Mesenchymal stem cell (in vitro differentiated cells and primary cell): ENCODE data around the gene TOM1.

ENCODE experiments used
- DNase-seq: peaks from one replicate; pipeline ENCODE4 v3.0.0-alpha.2; 2013
- H2AFZ ChIP-seq: one replicate; pipeline ENCODE4 v1.6.1; 2013; ENCODE audit warnings: low read depth, mild to moderate bottlenecking, control low read depth, inconsistent platforms, low read length, moderate library complexity
- H2AK5ac ChIP-seq: 2 replicates; pipeline ENCODE4 v1.6.1; 2013; ENCODE audit warnings: low read length, moderate library complexity, mild to moderate bottlenecking, inconsistent platforms; ENCODE audit not compliant: severe bottlenecking
- H2BK120ac ChIP-seq: one replicate; pipeline ENCODE4 v1.6.1; 2013; ENCODE audit warnings: low read depth, mild to moderate bottlenecking, inconsistent platforms, low read length, moderate library complexity
- H2BK12ac ChIP-seq, 2 experiments: one replicate each; pipeline ENCODE4 v1.6.1; 2013; ENCODE audit warnings: inconsistent platforms in 2 of 2, low read length in 2 of 2, mild to moderate bottlenecking in 2 of 2, moderate library complexity in 2 of 2, control low read depth in 1 of 2
- H2BK15ac ChIP-seq: one replicate; pipeline ENCODE4 v1.6.1; 2013; ENCODE audit warnings: mild to moderate bottlenecking, low read depth, inconsistent platforms; ENCODE audit not compliant: poor library complexity, severe bottlenecking
- H2BK5ac ChIP-seq: 2 replicates; pipeline ENCODE4 v1.6.1; 2013; ENCODE audit warnings: low read depth, mild to moderate bottlenecking, low read length, control low read depth, inconsistent platforms; ENCODE audit not compliant: poor library complexity, severe bottlenecking
- H3K14ac ChIP-seq, 2 experiments: one replicate each; pipeline ENCODE4 v1.6.1; 2013; ENCODE audit warnings: inconsistent platforms in 2 of 2, low read length in 2 of 2, control low read depth in 1 of 2, mild to moderate bottlenecking in 1 of 2, moderate library complexity in 1 of 2
- H3K18ac ChIP-seq, 2 experiments: one replicate each; pipeline ENCODE4 v1.6.1; 2013; ENCODE audit warnings: inconsistent platforms in 2 of 2, low read length in 2 of 2, control low read depth in 1 of 2, low read depth in 1 of 2, mild to moderate bottlenecking in 1 of 2
- H3K23ac ChIP-seq, 2 experiments: one replicate each; pipeline ENCODE4 v1.6.1; 2013; ENCODE audit warnings: inconsistent platforms in 2 of 2, low read length in 2 of 2, mild to moderate bottlenecking in 2 of 2, moderate library complexity in 2 of 2, control low read depth in 1 of 2
- H3K27ac ChIP-seq: 2 replicates; pipeline ENCODE4 v1.5.1; 2013; ENCODE audit warnings: mild to moderate bottlenecking, moderate library complexity, low read length, control low read depth, inconsistent platforms; ENCODE audit not compliant: poor library complexity, severe bottlenecking
- H3K27me3 ChIP-seq, 2 experiments: 2 replicates each; pipeline versions ENCODE4 v1.6.1 to v1.7.0; 2013; ENCODE audit warnings: low read length in 2 of 2, mild to moderate bottlenecking in 2 of 2, moderate library complexity in 2 of 2, control low read depth in 1 of 2, inconsistent platforms in 1 of 2; ENCODE audit not compliant: control insufficient read depth in 1 of 2, insufficient read depth in 1 of 2
- H3K36me3 ChIP-seq, 2 experiments: 2 replicates each; pipeline versions ENCODE4 v1.6.1 to v1.7.0; 2013; ENCODE audit warnings: low read length in 2 of 2, control low read depth in 1 of 2, inconsistent platforms in 1 of 2, low read depth in 1 of 2, mild to moderate bottlenecking in 1 of 2; ENCODE audit not compliant: insufficient read depth in 2 of 2, control insufficient read depth in 1 of 2
- H3K4ac ChIP-seq, 2 experiments: one replicate each; pipeline ENCODE4 v1.6.1; 2013; ENCODE audit warnings: inconsistent platforms in 2 of 2, low read length in 2 of 2, mild to moderate bottlenecking in 2 of 2, moderate library complexity in 2 of 2, control low read depth in 1 of 2, low read depth in 1 of 2
- H3K4me1 ChIP-seq: 2 replicates; pipeline ENCODE4 v1.6.1; 2013; ENCODE audit warnings: low read depth, low read length, control low read depth; ENCODE audit not compliant: control insufficient read depth, insufficient read depth
- H3K4me2 ChIP-seq: 2 replicates; pipeline ENCODE4 v1.6.1; 2013; ENCODE audit warnings: low read length, mild to moderate bottlenecking, inconsistent platforms; ENCODE audit not compliant: poor library complexity, severe bottlenecking
- H3K4me3 ChIP-seq, 2 experiments: 2 replicates each; pipeline versions ENCODE4 v1.5.1 to v1.7.0; 2013; ENCODE audit warnings: low read length in 2 of 2, mild to moderate bottlenecking in 2 of 2, control low read depth in 1 of 2, low read depth in 1 of 2; ENCODE audit not compliant: insufficient read depth in 1 of 2
- H3K79me1 ChIP-seq: replicated peaks from 2 replicates; pipeline ENCODE4 v1.6.1; 2013; ENCODE audit warnings: mild to moderate bottlenecking, control low read depth, low read length, inconsistent platforms; ENCODE audit not compliant: poor library complexity, severe bottlenecking
- H3K9ac ChIP-seq: 2 replicates; pipeline ENCODE4 v1.7.0; 2013; ENCODE audit warnings: mild to moderate bottlenecking, low read length, moderate library complexity
- H3K9me3 ChIP-seq: 2 replicates; pipeline ENCODE4 v1.7.0; 2013; ENCODE audit warnings: mild to moderate bottlenecking, low read length; ENCODE audit not compliant: control insufficient read depth
- H4K8ac ChIP-seq: one replicate; pipeline ENCODE4 v1.6.1; 2013; ENCODE audit warnings: inconsistent platforms, mild to moderate bottlenecking, low read length, moderate library complexity
- H4K91ac ChIP-seq: one replicate; pipeline ENCODE4 v1.6.1; 2013; ENCODE audit warnings: mild to moderate bottlenecking, low read length, inconsistent platforms
- WGBS: methylation state at CpG from one replicate; pipeline ENCODE4 v1.1.7; 2013; ENCODE audit warnings: mixed read lengths; 5-methylcytosine and 5-hydroxymethylcytosine counted together

Gene TOM1

DNA sequence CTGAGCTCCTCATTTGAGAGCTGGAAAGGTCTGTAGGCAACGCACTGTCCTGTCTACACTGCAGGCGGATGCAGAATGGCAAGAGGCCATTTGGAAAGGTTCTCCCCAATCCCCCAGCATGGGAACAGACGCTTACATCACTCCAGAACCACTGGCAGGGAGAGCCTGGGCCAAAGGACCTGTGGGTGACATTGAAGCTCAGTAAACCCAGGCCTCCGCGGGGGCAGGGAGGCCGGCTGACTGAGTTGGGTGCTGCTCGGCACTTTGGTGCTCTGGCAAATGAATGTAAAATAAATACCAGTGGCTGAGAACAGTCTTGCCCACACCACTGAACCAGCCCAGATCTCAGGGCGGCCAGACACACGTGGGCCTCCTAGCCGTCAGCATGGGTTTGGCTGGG lies 22.4 kb downstream of the TOM1 start:
- Histone ChIP-seq H2BK15ac (no peak overlapping the region), H2BK5ac (no peak overlapping the region), H2AK5ac (no peak overlapping the region), H4K8ac (no peak overlapping the region), H3K4ac (no peak overlapping the region), H3K27ac (no peak overlapping the region), H3K36me3 (peaks cover 78 to 93% of the 10 kb centered on the region in 2 experiments), H3K18ac (no peak overlapping the region), H3K14ac (no peak overlapping the region), H3K79me1 (peaks cover 15% of the 10 kb centered on the region), H3K4me3 (no peak overlapping the region), H3K23ac (no peak overlapping the region), H3K9ac (no peak overlapping the region), H2AFZ (no peak overlapping the region), H2BK120ac (no peak overlapping the region), H2BK12ac (no peak overlapping the region), H3K27me3 (no peaks in the 10 kb centered on the region), H3K9me3 (no peaks in the 10 kb centered on the region), H4K91ac (no peak overlapping the region), H3K4me2 (no peak overlapping the region), H3K4me1 (peaks cover 5% of the 10 kb centered on the region)
- no peak for DNase-seq
- WGBS = 91% methylated on average over 10 of the region's 10 CpGs

DNA sequence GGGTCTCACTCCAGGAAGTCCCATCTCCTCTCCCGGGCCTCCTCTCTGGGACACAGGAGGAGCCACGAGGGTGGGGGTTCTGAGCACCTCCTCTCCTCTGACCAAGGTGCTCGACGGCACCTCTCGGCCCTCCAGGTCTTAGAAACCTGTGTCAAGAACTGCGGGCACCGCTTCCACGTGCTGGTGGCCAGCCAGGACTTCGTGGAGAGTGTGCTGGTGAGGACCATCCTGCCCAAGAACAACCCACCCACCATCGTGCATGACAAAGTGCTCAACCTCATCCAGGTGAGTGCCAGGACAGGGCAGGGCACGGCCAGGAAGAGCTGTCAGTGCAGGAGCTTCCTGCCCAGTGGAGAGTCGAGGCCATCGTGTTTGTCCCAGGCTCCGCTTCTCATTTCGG lies 23.2 kb downstream of the TOM1 start:
- no peak overlapping the region for H3K4me2 ChIP-seq
- H2BK15ac ChIP-seq = no peak overlapping the region
- no peaks in the 10 kb centered on the region for H3K27me3 ChIP-seq
- no peak overlapping the region for H3K4ac ChIP-seq
- no peak overlapping the region for H3K18ac ChIP-seq
- no peak overlapping the region for H2BK5ac ChIP-seq
- H3K4me1 ChIP-seq = peaks cover under 1% of the 10 kb centered on the region
- H3K4me3 ChIP-seq = no peak overlapping the region
- peaks cover 81 to 93% of the 10 kb centered on the region in 2 experiments for H3K36me3 ChIP-seq
- H3K14ac ChIP-seq = no peak overlapping the region
- no peak overlapping the region for H2BK12ac ChIP-seq
- no peak overlapping the region for H2BK120ac ChIP-seq
- no peak overlapping the region for H2AFZ ChIP-seq
- DNase-seq = no peak
- H3K9ac ChIP-seq = no peak overlapping the region
- no peaks in the 10 kb centered on the region for H3K9me3 ChIP-seq
- H3K23ac ChIP-seq = no peak overlapping the region
- WGBS = 95% methylated on average over 15 of the region's 15 CpGs
- no peak overlapping the region for H4K8ac ChIP-seq
- H2AK5ac ChIP-seq = no peak overlapping the region
- peaks cover 10% of the 10 kb centered on the region for H3K79me1 ChIP-seq
- no peak overlapping the region for H3K27ac ChIP-seq
- no peak overlapping the region for H4K91ac ChIP-seq

DNA sequence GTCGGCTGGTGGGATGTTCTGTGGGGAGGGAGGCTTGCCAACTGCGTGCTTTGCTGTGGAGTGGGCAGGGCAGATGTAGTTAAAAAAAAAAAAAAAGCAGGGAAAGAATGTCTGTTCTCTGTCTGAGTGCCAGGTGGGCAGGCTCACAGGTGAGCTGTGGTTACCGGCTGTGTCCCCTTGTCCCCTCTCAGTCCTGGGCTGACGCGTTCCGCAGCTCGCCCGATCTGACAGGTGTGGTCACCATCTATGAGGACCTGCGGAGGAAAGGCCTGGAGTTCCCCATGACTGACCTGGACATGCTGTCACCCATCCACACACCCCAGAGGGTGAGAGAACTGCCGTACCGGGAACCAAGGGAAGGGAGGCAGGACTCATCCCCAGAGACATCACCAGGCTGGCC lies 23.6 kb downstream of the TOM1 start:
- no peak overlapping the region for H3K23ac ChIP-seq
- no peak for DNase-seq
- H3K4me3 ChIP-seq = no peak overlapping the region
- H2BK120ac ChIP-seq = no peak overlapping the region
- H3K36me3 ChIP-seq = peaks cover 81 to 93% of the 10 kb centered on the region in 2 experiments
- no peak overlapping the region for H3K27ac ChIP-seq
- no peak overlapping the region for H2AK5ac ChIP-seq
- WGBS = 96% methylated on average over 11 of the region's 11 CpGs
- H3K4me2 ChIP-seq = no peak overlapping the region
- no peak overlapping the region for H4K8ac ChIP-seq
- no peaks in the 10 kb centered on the region for H3K27me3 ChIP-seq
- H2BK5ac ChIP-seq = no peak overlapping the region
- no peak overlapping the region for H2BK15ac ChIP-seq
- H3K9me3 ChIP-seq = no peaks in the 10 kb centered on the region
- no peak overlapping the region for H2AFZ ChIP-seq
- no peak overlapping the region for H4K91ac ChIP-seq
- no peak overlapping the region for H3K14ac ChIP-seq
- H3K79me1 ChIP-seq = peaks cover 8% of the 10 kb centered on the region
- no peak overlapping the region for H3K9ac ChIP-seq
- no peak overlapping the region for H2BK12ac ChIP-seq
- no peak overlapping the region for H3K18ac ChIP-seq
- no peaks in the 10 kb centered on the region for H3K4me1 ChIP-seq
- H3K4ac ChIP-seq = no peak overlapping the region

DNA sequence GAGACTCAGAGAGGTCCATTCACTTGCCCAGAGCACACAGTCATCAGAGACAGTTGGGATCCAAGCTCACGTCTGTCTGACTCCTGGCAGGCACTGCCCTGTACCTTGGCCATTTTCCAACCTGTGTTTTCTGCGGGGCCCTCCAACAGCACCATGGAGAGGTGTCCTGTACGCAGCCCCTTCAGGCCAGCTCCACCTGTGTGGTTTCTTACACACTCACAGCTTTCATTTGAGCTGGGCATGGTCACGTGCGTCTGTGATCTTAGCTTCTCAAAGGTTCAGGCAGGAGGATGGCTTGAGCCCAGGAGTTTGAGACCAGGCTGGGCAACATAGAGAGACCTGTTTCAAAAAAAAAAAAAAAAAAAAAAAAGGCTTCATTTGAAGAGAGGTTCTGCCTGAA lies 24.4 kb downstream of the TOM1 start:
- Histone ChIP-seq H4K8ac (no peak overlapping the region), H2AFZ (no peak overlapping the region), H3K18ac (no peak overlapping the region), H4K91ac (no peak overlapping the region), H3K14ac (no peak overlapping the region), H3K9me3 (no peaks in the 10 kb centered on the region), H3K27ac (no peak overlapping the region), H2BK15ac (no peak overlapping the region), H3K4me3 (no peak overlapping the region), H3K4ac (no peak overlapping the region), H3K23ac (no peak overlapping the region), H2BK12ac (no peak overlapping the region), H3K27me3 (no peaks in the 10 kb centered on the region), H3K4me2 (no peak overlapping the region), H2BK120ac (no peak overlapping the region), H3K9ac (no peak overlapping the region), H3K36me3 (peaks cover 78 to 92% of the 10 kb centered on the region in 2 experiments), H2AK5ac (no peak overlapping the region), H2BK5ac (no peak overlapping the region), H3K79me1 (peaks cover 6% of the 10 kb centered on the region), H3K4me1 (no peaks in the 10 kb centered on the region)
- DNase-seq = no peak
- WGBS = 91% methylated on average over 5 of the region's 5 CpGs
